ENCODE data around the gene LEFTY1. TPM values are rescaled to one million over a fixed set of nuclear protein-coding genes. Genes with fewer than 3 reads are reported as not detected.
A peak's percentile ranks its signal among the peaks of the same experiment; 100 is the strongest.

LEFTY1 gene
- total and polyA plus RNA-seq, 2 of the 4 experiments (the other 2 are of a cell fraction): not detected

- no peak overlapping the region for H4K91ac ChIP-seq (ENCODE audit: insufficient read depth, low read depth, low read length)
- H3K36me3 ChIP-seq (ENCODE audit: control insufficient read depth, insufficient read depth, low read length): peaks cover 53% of the 10 kb centered on the region
- H2BK120ac ChIP-seq (ENCODE audit: low read depth, low read length): no peak overlapping the region
- WGBS, 2 experiments (ENCODE audit: extremely low coverage in 2 of 2, insufficient read length in 1 of 2): 60% methylated on average over 1 of the region's 5 CpGs; no CpG with 5 or more reads in 1 of the 2 experiments
- H3K23ac ChIP-seq (ENCODE audit: low read depth, low read length): no peak overlapping the region
- ChIA-PET POLR2A (ENCODE audit: unreplicated experiment) (no interaction called here), CTCF (no interaction called here)
- no peak overlapping the region for H2AFZ ChIP-seq (replicated peaks; ENCODE audit: low read length, poor library complexity)
- DNase-seq: peak; percentile 32
- no peak overlapping the region for H2BK5ac ChIP-seq (ENCODE audit: low read depth, low read length, poor library complexity, severe bottlenecking)
- H3K27me3 ChIP-seq (ENCODE audit: control insufficient read depth, insufficient read depth, low read length): no peaks in the 10 kb centered on the region
- no peak overlapping the region for H3K14ac ChIP-seq (replicated peaks; ENCODE audit: low read depth, low read length)
- no peak overlapping the region for H3K18ac ChIP-seq (ENCODE audit: low read depth, low read length)
- peaks cover 14% of the 10 kb centered on the region for H4K20me1 ChIP-seq (ENCODE audit: insufficient read depth, low read length)
- no peaks in the 10 kb centered on the region for H3K9me3 ChIP-seq (ENCODE audit: control insufficient read depth, insufficient read depth, low read length)
- H2AK9ac ChIP-seq (replicated peaks; ENCODE audit: low read depth, low read length, poor library complexity): no peak overlapping the region
- H2BK20ac ChIP-seq (ENCODE audit: low read depth, low read length): no peak overlapping the region; the same call in 1 of the 2 replicates
- in situ Hi-C loops (cut with MboI; ENCODE audit: low sequenced_read_pairs): no loop called here
- H3K9ac ChIP-seq (ENCODE audit: low read depth, low read length): no peak overlapping the region
- peaks cover 0 to 25% of the 10 kb centered on the region in 2 experiments; a peak in 2 of 4 replicates for H3K79me1 ChIP-seq (ENCODE audit: low read depth in 1 of 2, low read length in 2 of 2)
- H3K4ac ChIP-seq (ENCODE audit: low read depth, low read length): no peak overlapping the region
- peaks cover 13% of the 10 kb centered on the region for H3K4me1 ChIP-seq (ENCODE audit: control insufficient read depth, insufficient read depth, low read length)
- H3K9me1 ChIP-seq (ENCODE audit: insufficient read depth, low read length): peaks cover 16% of the 10 kb centered on the region; the same call in 1 of the 2 replicates
- TF ChIP-seq NFE2L2 (IDR thresholded peaks at IDR 0.05; ENCODE audit: low read depth, low read length): no peak
- no peak for TF ChIP-seq BHLHE40 (IDR thresholded peaks at IDR 0.05; ENCODE audit: low read depth, low read length)
- no peak for TF ChIP-seq MXI1 (IDR thresholded peaks at IDR 0.05; ENCODE audit: borderline replicate concordance, low read depth, low read length)
- no peak for TF ChIP-seq MAFK (IDR thresholded peaks at IDR 0.05; ENCODE audit: low read depth, low read length)
- dilution Hi-C loops (cut with HindIII; ENCODE audit: low sequenced_read_pairs, unreplicated experiment): no loop called here
- BruUV-seq (replicated peaks): no TSS peak
- H3K4me2 ChIP-seq (ENCODE audit: low read depth, low read length): no peak overlapping the region
- no peak overlapping the region for H2AK5ac ChIP-seq (ENCODE audit: low read depth, low read length)
- no peak overlapping the region for H4K8ac ChIP-seq (ENCODE audit: low read depth in 2 of 2, low read length in 2 of 2)
- no peak for ATAC-seq (ENCODE audit: low read depth)
- intact Hi-C loops (cut with micrococcal nuclease): no loop called here
- no peak overlapping the region for H4K5ac ChIP-seq (ENCODE audit: low read depth, low read length)
- H3K4me3 ChIP-seq (ENCODE audit: insufficient read depth, low read depth, low read length): no peak overlapping the region
- no peak overlapping the region for H2BK15ac ChIP-seq (ENCODE audit: low read depth, low read length)
- no peak overlapping the region for H3K27ac ChIP-seq (ENCODE audit: insufficient read depth, low read length)
- H3K56ac ChIP-seq (ENCODE audit: extremely low read depth, insufficient read depth, low read length): no peak overlapping the region
These were observed 25.8 kb downstream of the LEFTY1 start for GRCh38 chr1:225863167-225863566.
